Transverse colon (tissue), 4 donors: ENCODE results near the gene TGFB1I1. TPM values are rescaled to one million over a fixed set of nuclear protein-coding genes. Genes with fewer than 3 reads are reported as not detected.

ENCODE experiments used
- DNase-seq: peaks from one replicate; pipeline ENCODE4 v3.0.0-alpha.2; 2019
- H3K27ac ChIP-seq, 4 donors: fragments of 200-600 bp; sonication (generic); 2 replicates each; pipeline ENCODE4 v1.5.1; 2016 to 2018; ENCODE audit warnings: inconsistent platforms in 4 of 4
- H3K27me3 ChIP-seq: fragments of 200-600 bp; sonication (generic); 2 replicates; pipeline ENCODE4 v1.5.1; 2017; ENCODE audit warnings: inconsistent platforms
- H3K36me3 ChIP-seq, 4 donors: fragments of 200-600 bp; sonication (generic); 2 replicates each; pipeline ENCODE4 v1.5.1; 2017 to 2019; ENCODE audit warnings: inconsistent platforms in 4 of 4
- H3K4me1 ChIP-seq, 4 donors: fragments of 200-600 bp; sonication (generic); 2 replicates each; pipeline ENCODE4 v1.5.1; 2017 to 2020; ENCODE audit warnings: inconsistent platforms in 4 of 4
- H3K4me3 ChIP-seq, 4 donors: fragments of 200-600 bp; sonication (generic); 1 replicate in 1 of 4; 2 replicates in 3 of 4; pipeline versions ENCODE4 v1.5.1 to v1.6.1; 2017 to 2019; ENCODE audit warnings: inconsistent platforms in 4 of 4
- H3K9me3 ChIP-seq, 2 donors: fragments of 200-600 bp; sonication (generic); 2 replicates each; pipeline ENCODE4 v1.5.1; 2017 to 2019; ENCODE audit warnings: inconsistent platforms in 2 of 2
- EP300 ChIP-seq: sonication (generic); formaldehyde crosslinking; IDR thresholded peaks from one replicate; pipeline ENCODE4 v1.6.1; 2017; ENCODE audit warnings: antibody characterized with exemption, low read depth
- POLR2A ChIP-seq: fragments of 450-650 bp; IDR thresholded peaks from one replicate; pipeline ENCODE4 v1.6.1; 2016; ENCODE audit warnings: antibody characterized with exemption, mild to moderate bottlenecking, moderate library complexity
- POLR2AphosphoS5 ChIP-seq, 3 donors: sonication (generic); formaldehyde crosslinking; IDR thresholded peaks; one replicate each; pipeline ENCODE4 v1.6.1; 2016; ENCODE audit warnings: antibody characterized with exemption in 3 of 3
- WGBS, 2 donors: methylation state at CpG; one replicate each; pipeline ENCODE4 v1.1.5; 2018; ENCODE audit warnings: low coverage in 1 of 2; 5-methylcytosine and 5-hydroxymethylcytosine counted together
- in situ Hi-C, 4 donors: fragments of 200-750 bp; cut with MboI; loops; one replicate each; pipeline versions ENCODE4 v1.15.0 to v1.15.1; 2017; ENCODE audit warnings: low sequenced_read_pairs in 3 of 4, low pct_ligation_motif_present in 1 of 4, low pct_unique_long_range_greater_than_20kb in 1 of 4
- intact Hi-C: fragments of 100-400 bp; cut with DNase I; formaldehyde crosslinking; loops from one replicate; pipeline ENCODE4 v1.15.1; 2023; ENCODE audit warnings: low total_unique reads
- total RNA-seq, 4 donors: library from RNA; depleted of rRNA; stranded (reverse); fragments of >200 nt; gene quantifications; one replicate each; pipeline ENCODE4 v1.1.0, GENCODE V29; 2016
- TF ChIP-seq, protein P1 (sequence below), 5 experiments: fragments of 200-600 bp in 3 of 5; fragments of 450-650 bp in 2 of 5; sonication (generic) in 3 of 5; IDR thresholded peaks; 1 replicate in 2 of 5; 2 replicates in 3 of 5; pipeline ENCODE4 v1.5.1; 2016 to 2017; ENCODE audit warnings: antibody characterized with exemption in 5 of 5, inconsistent platforms in 3 of 5, mild to moderate bottlenecking in 2 of 5, moderate library complexity in 1 of 5

The TGFB1I1 gene
- total RNA-seq, 4 donors from 2014 or later: 43.0 to 102 (median 61.4) TPM

DNA sequence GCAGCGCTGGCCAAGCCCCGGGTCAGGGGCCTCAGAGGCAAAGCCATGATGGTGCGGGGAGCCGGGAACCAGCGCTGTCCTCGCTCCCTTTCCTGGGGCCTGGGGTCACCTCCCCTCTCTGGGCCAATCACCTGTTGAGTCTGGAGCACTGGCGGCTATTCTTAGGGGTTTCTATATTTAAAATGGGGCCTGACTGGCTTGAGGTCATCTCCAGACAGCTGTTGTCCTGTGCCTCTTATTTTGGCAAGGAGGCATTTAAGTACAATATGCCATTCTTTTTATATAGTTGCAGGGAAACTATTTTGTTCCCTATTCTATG lies 43.7 kb upstream of the TGFB1I1 start, which contains the start of gene COX6A2:
TSS of gene COX6A2 (minus strand) at position 82 of the 319 bp plus-strand sequence. CDS start at position 47, 35 bp downstream.
- Histone ChIP-seq H3K27ac (no peak within 1 kb of the TSS), H3K36me3 (no peaks in the 10 kb centered on the region), H3K4me3 (peak within 1 kb of the TSS in 3 of 4 donors; percentile 15 to 42 (median 18)), H3K9me3 (no peaks in the 10 kb centered on the region), H3K4me1 (peaks cover 0 to 5% (median 3%) of the 10 kb centered on the region in 4 donors), H3K27me3 (no peaks in the 10 kb centered on the region)
- no peak for DNase-seq
- in situ Hi-C loops: loop anchor here in 2 of 4 donors (25.0 kb wide), 2 partner anchors 241 to 441 kb away; partner anchors contain the start of genes HSD3B7 (in 2 of the 2) and FUS (in 1 of the 2)
- no peak for TF ChIP-seq POLR2AphosphoS5 (IDR thresholded peaks at IDR 0.05)
- no peak for TF ChIP-seq POLR2A
- TF ChIP-seq, protein P1, sequence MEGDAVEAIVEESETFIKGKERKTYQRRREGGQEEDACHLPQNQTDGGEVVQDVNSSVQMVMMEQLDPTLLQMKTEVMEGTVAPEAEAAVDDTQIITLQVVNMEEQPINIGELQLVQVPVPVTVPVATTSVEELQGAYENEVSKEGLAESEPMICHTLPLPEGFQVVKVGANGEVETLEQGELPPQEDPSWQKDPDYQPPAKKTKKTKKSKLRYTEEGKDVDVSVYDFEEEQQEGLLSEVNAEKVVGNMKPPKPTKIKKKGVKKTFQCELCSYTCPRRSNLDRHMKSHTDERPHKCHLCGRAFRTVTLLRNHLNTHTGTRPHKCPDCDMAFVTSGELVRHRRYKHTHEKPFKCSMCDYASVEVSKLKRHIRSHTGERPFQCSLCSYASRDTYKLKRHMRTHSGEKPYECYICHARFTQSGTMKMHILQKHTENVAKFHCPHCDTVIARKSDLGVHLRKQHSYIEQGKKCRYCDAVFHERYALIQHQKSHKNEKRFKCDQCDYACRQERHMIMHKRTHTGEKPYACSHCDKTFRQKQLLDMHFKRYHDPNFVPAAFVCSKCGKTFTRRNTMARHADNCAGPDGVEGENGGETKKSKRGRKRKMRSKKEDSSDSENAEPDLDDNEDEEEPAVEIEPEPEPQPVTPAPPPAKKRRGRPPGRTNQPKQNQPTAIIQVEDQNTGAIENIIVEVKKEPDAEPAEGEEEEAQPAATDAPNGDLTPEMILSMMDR (IDR thresholded peaks at IDR 0.05): no peak
- no peak for TF ChIP-seq EP300
- intact Hi-C loops: no loop called here
- 74% methylated on average over 7 of the region's 7 CpGs; no CpG with 5 or more reads in 1 of the 2 donors for WGBS, 2 donors

DNA sequence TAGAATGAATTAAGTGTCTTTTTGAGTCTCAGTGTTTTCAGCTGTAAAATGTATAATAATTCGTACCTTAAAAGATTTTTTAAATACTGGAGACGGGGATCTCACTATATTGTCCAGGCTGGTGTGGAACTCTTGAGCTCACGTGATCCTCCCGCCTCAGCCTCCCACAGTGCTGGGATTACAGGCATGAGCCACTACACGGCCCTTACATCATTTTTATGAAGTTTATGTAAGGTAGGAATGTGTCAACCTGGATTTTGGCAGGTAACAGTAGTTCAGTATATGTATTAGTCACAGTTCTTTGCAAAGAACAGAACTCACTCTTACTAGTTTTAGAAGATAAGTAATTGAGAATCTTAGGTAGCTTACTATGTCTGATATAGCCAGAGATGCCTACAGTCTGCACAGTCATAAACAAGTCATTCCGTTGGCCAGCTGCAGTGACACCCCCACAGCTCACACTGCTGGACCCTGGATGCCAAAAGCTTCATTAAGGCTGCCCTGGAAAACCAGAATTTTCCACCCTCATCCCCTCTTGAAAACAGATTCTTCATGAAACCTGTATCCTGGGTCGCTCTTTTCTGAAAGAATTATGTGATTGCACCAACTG lies 43.2 kb upstream of the TGFB1I1 start:
- no peak overlapping the region for H3K27ac ChIP-seq
- DNase-seq: no peak
- H3K36me3 ChIP-seq: no peaks in the 10 kb centered on the region
- H3K4me1 ChIP-seq: peaks cover 0 to 5% (median 3%) of the 10 kb centered on the region in 4 donors
- WGBS, 2 donors: 74 to 90% methylated on average over 7 of the region's 7 CpGs
- TF ChIP-seq POLR2AphosphoS5 (IDR thresholded peaks at IDR 0.05) (no peak), POLR2A (no peak), EP300 (no peak)
- TF ChIP-seq, protein P1 (IDR thresholded peaks at IDR 0.05): no peak
- in situ Hi-C loops (loop anchor here in 2 of 4 donors (25.0 kb wide), 2 partner anchors 241 to 441 kb away; partner anchors contain the start of genes HSD3B7 (in 2 of the 2) and FUS (in 1 of the 2)), intact Hi-C loops (no loop called here)
- H3K9me3 ChIP-seq: no peaks in the 10 kb centered on the region
- H3K27me3 ChIP-seq: no peaks in the 10 kb centered on the region
- no peak overlapping the region for H3K4me3 ChIP-seq

DNA sequence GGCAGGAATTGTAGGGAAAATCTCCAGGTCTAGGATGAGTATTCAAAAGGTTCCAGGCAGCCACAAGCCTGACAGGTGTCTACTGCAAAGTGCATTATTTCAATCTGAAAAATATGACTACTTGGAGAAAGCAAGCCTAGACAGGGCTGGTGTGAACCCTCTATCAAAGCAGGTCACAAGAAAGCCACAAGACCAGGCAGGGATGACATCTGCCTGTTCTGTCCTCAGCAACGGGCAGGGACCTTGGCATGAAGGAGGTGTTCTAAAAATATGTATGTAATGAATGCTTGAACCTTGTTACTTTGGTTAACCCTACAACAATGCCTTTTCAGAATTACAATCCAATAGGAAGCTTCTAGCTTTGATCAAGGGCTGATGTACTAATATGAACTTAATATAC lies 42.6 kb upstream of the TGFB1I1 start:
- 10 to 20% methylated on average over 1 of the region's 1 CpG for WGBS, 2 donors
- no peak for DNase-seq
- Histone ChIP-seq H3K4me1 (peaks cover 0 to 5% (median 3%) of the 10 kb centered on the region in 4 donors), H3K36me3 (no peaks in the 10 kb centered on the region), H3K27me3 (no peaks in the 10 kb centered on the region), H3K4me3 (no peak overlapping the region), H3K27ac (no peak overlapping the region), H3K9me3 (no peaks in the 10 kb centered on the region)
- intact Hi-C loops (no loop called here), in situ Hi-C loops (loop anchor here in 2 of 4 donors (25.0 kb wide), 2 partner anchors 242 to 442 kb away; partner anchors contain the start of genes HSD3B7 (in 2 of the 2) and FUS (in 1 of the 2))
- TF ChIP-seq POLR2AphosphoS5 (IDR thresholded peaks at IDR 0.05) (no peak), EP300 (no peak), POLR2A (no peak)
- TF ChIP-seq, protein P1 (IDR thresholded peaks at IDR 0.05): no peak

DNA sequence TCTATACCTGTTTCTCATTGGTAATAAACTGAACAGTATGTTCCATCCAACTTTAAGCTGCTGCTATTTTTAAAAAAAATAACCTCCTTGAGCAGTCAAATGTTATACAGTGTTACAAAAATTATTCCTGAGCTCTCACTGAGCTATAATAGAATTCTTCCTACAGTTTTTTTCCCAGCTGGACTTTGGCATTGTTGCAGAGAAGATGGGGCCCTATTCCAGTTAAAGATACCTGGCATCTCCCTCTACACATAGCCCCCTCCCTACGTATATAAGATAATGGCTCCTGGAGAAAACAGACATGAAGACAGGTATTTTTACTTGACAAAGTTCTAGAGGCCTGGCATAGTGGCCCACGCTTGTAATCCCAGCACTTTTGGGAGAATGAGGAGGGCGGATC lies 42.2 kb upstream of the TGFB1I1 start:
- Histone ChIP-seq H3K27me3 (no peaks in the 10 kb centered on the region), H3K36me3 (no peaks in the 10 kb centered on the region), H3K4me1 (peaks cover 0 to 5% (median 3%) of the 10 kb centered on the region in 4 donors), H3K9me3 (no peaks in the 10 kb centered on the region), H3K27ac (no peak overlapping the region), H3K4me3 (no peak overlapping the region)
- DNase-seq: no peak
- TF ChIP-seq, protein P1 (IDR thresholded peaks at IDR 0.05): no peak
- no peak for TF ChIP-seq EP300
- TF ChIP-seq POLR2A: no peak
- TF ChIP-seq POLR2AphosphoS5 (IDR thresholded peaks at IDR 0.05): no peak
- WGBS, 2 donors: 63 to 84% methylated on average over 2 to 3 of the region's 3 CpGs
- intact Hi-C loops: no loop called here
- in situ Hi-C loops: loop anchor here in 2 of 4 donors (25.0 kb wide), 2 partner anchors 242 to 442 kb away; partner anchors contain the start of genes HSD3B7 (in 2 of the 2) and FUS (in 1 of the 2)
